H9 (cell line): ENCODE data around the gene TMTC2. TPM values are rescaled to one million over a fixed set of nuclear protein-coding genes. Genes with fewer than 3 reads are reported as not detected.

Experiments used
- DNase-seq: peaks from one replicate; pipeline ENCODE4 v3.0.0-alpha.2; 2017
- H2AFZ ChIP-seq: one replicate; pipeline ENCODE4 v1.6.1; 2013; ENCODE audit warnings: mild to moderate bottlenecking, low read length, control low read depth, moderate library complexity
- H2AK5ac ChIP-seq: 2 replicates; pipeline ENCODE4 v1.6.1; 2013; ENCODE audit warnings: low read length, control low read depth, mixed read lengths; ENCODE audit not compliant: insufficient read length
- H2BK120ac ChIP-seq: one replicate; pipeline ENCODE4 v1.6.1; 2013; ENCODE audit warnings: low read depth, mild to moderate bottlenecking, low read length, control low read depth, inconsistent platforms; ENCODE audit not compliant: poor library complexity, severe bottlenecking
- H2BK12ac ChIP-seq: 2 replicates; pipeline ENCODE4 v1.6.1; 2013; ENCODE audit warnings: low read length, control low read depth, mixed read lengths, low read depth; ENCODE audit not compliant: insufficient read length
- H2BK15ac ChIP-seq: 2 replicates; pipeline ENCODE4 v1.6.1; 2013; ENCODE audit warnings: low read depth, low read length, control low read depth
- H2BK20ac ChIP-seq: one replicate; pipeline ENCODE4 v1.6.1; 2013; ENCODE audit warnings: low read depth, mild to moderate bottlenecking, low read length, control low read depth, inconsistent platforms; ENCODE audit not compliant: poor library complexity, severe bottlenecking
- H2BK5ac ChIP-seq: 2 replicates; pipeline ENCODE4 v1.6.1; 2013; ENCODE audit warnings: low read length, control low read depth, mixed read lengths; ENCODE audit not compliant: insufficient read length
- H3K14ac ChIP-seq: 2 replicates; pipeline ENCODE4 v1.6.1; 2013; ENCODE audit warnings: low read length, control low read depth; ENCODE audit not compliant: insufficient read depth
- H3K18ac ChIP-seq: 2 replicates; pipeline ENCODE4 v1.6.1; 2013; ENCODE audit warnings: low read depth, mild to moderate bottlenecking, mixed read lengths, low read length, control low read depth; ENCODE audit not compliant: insufficient read length
- H3K23ac ChIP-seq: 2 replicates; pipeline ENCODE4 v1.6.1; 2013; ENCODE audit warnings: low read length, control low read depth, mixed read lengths, low read depth; ENCODE audit not compliant: insufficient read length
- H3K23me2 ChIP-seq: 2 replicates; pipeline ENCODE4 v1.6.1; 2013; ENCODE audit warnings: low read depth, mild to moderate bottlenecking, mixed read lengths, low read length, control low read depth; ENCODE audit not compliant: insufficient read length, poor library complexity, severe bottlenecking
- H3K27ac ChIP-seq: 2 replicates; pipeline ENCODE4 v1.5.1; 2013; ENCODE audit warnings: low read length, control low read depth, mixed read lengths, low read depth; ENCODE audit not compliant: insufficient read length
- H3K27me3 ChIP-seq: 2 replicates; pipeline ENCODE4 v1.6.1; 2013; ENCODE audit warnings: low read length, control low read depth, inconsistent platforms; ENCODE audit not compliant: insufficient read depth
- H3K4ac ChIP-seq: 2 replicates; pipeline ENCODE4 v1.6.1; 2013; ENCODE audit warnings: low read depth, mild to moderate bottlenecking, control low read depth, inconsistent platforms, low read length, moderate library complexity
- H3K4me1 ChIP-seq: 2 replicates; pipeline ENCODE4 v1.6.1; 2013; ENCODE audit warnings: low read length, control low read depth, inconsistent platforms; ENCODE audit not compliant: insufficient read depth
- H3K4me2 ChIP-seq: 2 replicates; pipeline ENCODE4 v1.6.1; 2013; ENCODE audit warnings: low read length, control low read depth, mixed read lengths; ENCODE audit not compliant: insufficient read length, insufficient read depth
- H3K56ac ChIP-seq: 2 replicates; pipeline ENCODE4 v1.6.1; 2013; ENCODE audit warnings: low read depth, mild to moderate bottlenecking, mixed read lengths, low read length, control low read depth; ENCODE audit not compliant: insufficient read length
- H3K79me1 ChIP-seq: 2 replicates; pipeline ENCODE4 v1.6.1; 2013; ENCODE audit warnings: low read depth, mild to moderate bottlenecking, moderate library complexity, low read length, control low read depth, inconsistent platforms; ENCODE audit not compliant: insufficient read depth, poor library complexity, severe bottlenecking
- H3K79me2 ChIP-seq: 2 replicates; pipeline ENCODE4 v1.6.1; 2013; ENCODE audit warnings: low read length, control low read depth, inconsistent platforms; ENCODE audit not compliant: insufficient read depth
- H3K9ac ChIP-seq: 2 replicates; pipeline ENCODE4 v1.6.1; 2013; ENCODE audit warnings: low read length, control low read depth, mixed read lengths; ENCODE audit not compliant: insufficient read length; ENCODE audit errors: extremely low read depth
- H3K9me3 ChIP-seq: one replicate; pipeline ENCODE4 v1.6.1; 2013; ENCODE audit warnings: low read depth, low read length, inconsistent platforms; ENCODE audit not compliant: control insufficient read depth
- H3T11ph ChIP-seq: one replicate; pipeline ENCODE4 v1.6.1; 2013; ENCODE audit warnings: mild to moderate bottlenecking, low read length, control low read depth, inconsistent platforms
- H4K20me1 ChIP-seq: one replicate; pipeline ENCODE4 v1.6.1; 2013; ENCODE audit not compliant: control insufficient read depth, insufficient read length, insufficient read depth
- H4K5ac ChIP-seq: 2 replicates; pipeline ENCODE4 v1.6.1; 2013; ENCODE audit warnings: low read depth, mild to moderate bottlenecking, mixed read lengths, low read length, control low read depth; ENCODE audit not compliant: insufficient read length
- H4K8ac ChIP-seq: replicated peaks from 2 replicates; pipeline ENCODE4 v1.6.1; 2013; ENCODE audit warnings: low read length, control low read depth, mixed read lengths, low read depth; ENCODE audit not compliant: insufficient read length
- H4K91ac ChIP-seq: 2 replicates; pipeline ENCODE4 v1.6.1; 2013; ENCODE audit warnings: low read depth, mild to moderate bottlenecking, moderate library complexity, mixed read lengths, low read length, control low read depth; ENCODE audit not compliant: insufficient read length
- H3K27ac Mint-ChIP-seq, 3 experiments: 2 replicates in 2 of 3; 3 replicates in 1 of 3; pipeline ENCODE4 v1.8.0; 2020 to 2021; ENCODE audit warnings: mixed read lengths in 3 of 3, mild to moderate bottlenecking in 1 of 3, moderate library complexity in 1 of 3
- H3K27me3 Mint-ChIP-seq: 2 replicates; pipeline ENCODE4 v1.8.0; 2021; ENCODE audit warnings: low read depth, mild to moderate bottlenecking, moderate library complexity, mixed read lengths
- H3K36me3 Mint-ChIP-seq, 3 experiments: 2 replicates in 2 of 3; 3 replicates in 1 of 3; pipeline ENCODE4 v1.8.0; 2020 to 2021; ENCODE audit warnings: low read depth in 3 of 3, mixed read lengths in 3 of 3; ENCODE audit not compliant: insufficient read depth in 1 of 3
- H3K4me1 Mint-ChIP-seq, 2 experiments: 2 replicates each; pipeline ENCODE4 v1.8.0; 2020; ENCODE audit warnings: mixed read lengths in 2 of 2
- H3K4me3 Mint-ChIP-seq, 2 experiments: 2 replicates in 1 of 2; 3 replicates in 1 of 2; pipeline ENCODE4 v1.8.0; 2020 to 2021; ENCODE audit warnings: mild to moderate bottlenecking in 2 of 2, mixed read lengths in 2 of 2, moderate library complexity in 1 of 2
- H3K9me3 Mint-ChIP-seq, 2 experiments: 2 replicates in 1 of 2; 3 replicates in 1 of 2; pipeline ENCODE4 v1.8.0; 2020; ENCODE audit warnings: mild to moderate bottlenecking in 2 of 2, mixed read lengths in 2 of 2, moderate library complexity in 1 of 2
- WGBS: extraction: QIAGEN DNeasy Blood & Tissue Kit; methylation state at CpG from one replicate; pipeline ENCODE4 v1.1.7; 2013; ENCODE audit warnings: missing lambda C conversion rate, low lambda C conversion rate, mixed read lengths; ENCODE audit not compliant: insufficient read length; ENCODE audit errors: extremely low coverage; 5-methylcytosine and 5-hydroxymethylcytosine counted together
- total RNA-seq: library from RNA; stranded (reverse); gene quantifications from 2 replicates; pipeline ENCODE4 v1.2.1, GENCODE V29; 2021
- TF ChIP-seq, protein P1 (sequence below): fragments of 200-600 bp; sonication (generic); conservative IDR thresholded peaks from 3 replicates; pipeline ENCODE4 v1.8.0; 2021; ENCODE audit warnings: antibody characterized with exemption, mild to moderate bottlenecking

Gene TMTC2
- total RNA-seq, 1 experiment from 2014 or later, result 3.1 TPM

DNA sequence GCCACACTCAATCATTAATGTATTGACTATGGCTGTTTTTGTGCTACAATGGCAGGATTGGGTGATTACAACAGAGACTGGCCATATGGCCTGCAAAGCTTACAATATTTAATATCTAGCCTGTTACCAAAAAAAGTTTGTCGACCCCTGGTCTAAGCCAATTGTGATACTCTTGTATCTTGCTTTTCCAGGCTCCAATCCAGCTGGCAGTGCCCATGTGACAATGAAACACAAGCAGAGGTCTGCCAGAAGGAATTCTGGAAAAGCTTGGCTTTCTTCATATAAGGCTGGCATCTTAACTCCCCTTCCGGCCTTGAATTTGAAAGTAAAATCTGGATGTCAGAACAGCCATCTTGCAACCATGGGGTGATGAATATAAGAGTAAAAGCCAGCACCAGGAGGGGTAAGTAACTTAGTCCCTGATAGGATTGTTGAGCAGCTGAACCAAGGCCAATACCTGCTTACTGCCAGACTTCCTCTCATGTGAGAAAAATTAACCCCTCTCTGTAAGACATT is 458.7 kb downstream of the TMTC2 start:
- Histone ChIP-seq H3K9ac (no peak overlapping the region), H3K4me2 (no peak overlapping the region), H2BK15ac (no peak overlapping the region), H3K9me3 (no peaks in the 10 kb centered on the region), H2BK12ac (no peak overlapping the region), H3K79me2 (no peaks in the 10 kb centered on the region), H3K56ac (no peak overlapping the region), H3T11ph (no peak overlapping the region), H4K5ac (no peak overlapping the region), H4K91ac (no peak overlapping the region), H3K79me1 (no peaks in the 10 kb centered on the region), H3K23ac (no peak overlapping the region), H2AK5ac (no peak overlapping the region), H2BK120ac (no peak overlapping the region), H3K18ac (no peak overlapping the region), H3K4ac (no peak overlapping the region), H3K27me3 (no peaks in the 10 kb centered on the region), H4K20me1 (no peaks in the 10 kb centered on the region), H3K14ac (no peak overlapping the region), H2BK5ac (no peak overlapping the region), H2BK20ac (no peak overlapping the region), H3K4me1 (no peaks in the 10 kb centered on the region), H3K27ac (no peak overlapping the region), H3K23me2 (no peaks in the 10 kb centered on the region), H4K8ac (no peak overlapping the region), H2AFZ (no peak overlapping the region)
- H3K4me1 Mint-ChIP-seq, result no peaks in the 10 kb centered on the region
- H3K27ac Mint-ChIP-seq, result no peak overlapping the region
- TF ChIP-seq, protein P1, sequence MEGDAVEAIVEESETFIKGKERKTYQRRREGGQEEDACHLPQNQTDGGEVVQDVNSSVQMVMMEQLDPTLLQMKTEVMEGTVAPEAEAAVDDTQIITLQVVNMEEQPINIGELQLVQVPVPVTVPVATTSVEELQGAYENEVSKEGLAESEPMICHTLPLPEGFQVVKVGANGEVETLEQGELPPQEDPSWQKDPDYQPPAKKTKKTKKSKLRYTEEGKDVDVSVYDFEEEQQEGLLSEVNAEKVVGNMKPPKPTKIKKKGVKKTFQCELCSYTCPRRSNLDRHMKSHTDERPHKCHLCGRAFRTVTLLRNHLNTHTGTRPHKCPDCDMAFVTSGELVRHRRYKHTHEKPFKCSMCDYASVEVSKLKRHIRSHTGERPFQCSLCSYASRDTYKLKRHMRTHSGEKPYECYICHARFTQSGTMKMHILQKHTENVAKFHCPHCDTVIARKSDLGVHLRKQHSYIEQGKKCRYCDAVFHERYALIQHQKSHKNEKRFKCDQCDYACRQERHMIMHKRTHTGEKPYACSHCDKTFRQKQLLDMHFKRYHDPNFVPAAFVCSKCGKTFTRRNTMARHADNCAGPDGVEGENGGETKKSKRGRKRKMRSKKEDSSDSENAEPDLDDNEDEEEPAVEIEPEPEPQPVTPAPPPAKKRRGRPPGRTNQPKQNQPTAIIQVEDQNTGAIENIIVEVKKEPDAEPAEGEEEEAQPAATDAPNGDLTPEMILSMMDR, result no peak
- peaks cover 1 to 19% (median 8%) of the 10 kb centered on the region in 3 experiments; a peak in 6 of 7 replicates for H3K36me3 Mint-ChIP-seq
- WGBS, result no CpG with 5 or more reads among the region's 2 CpGs
- no peak overlapping the region for H3K4me3 Mint-ChIP-seq
- H3K9me3 Mint-ChIP-seq, result peaks cover 8 to 13% of the 10 kb centered on the region in 2 experiments
- peaks cover 1% of the 10 kb centered on the region; the same call in 1 of the 2 replicates for H3K27me3 Mint-ChIP-seq
- DNase-seq, result no peak
